Stomach smooth muscle (tissue), 2 donors: ENCODE measurements around the gene MLXIPL.
A peak's percentile ranks its signal among the peaks of the same experiment; 100 is the strongest.
"Not testable (repeated sequence)": the region's sequence is repeated elsewhere in the genome, so short reads cannot be mapped to it uniquely, and the experiment has no call there.

Source experiments
- H3K27ac ChIP-seq: one replicate; pipeline ENCODE4 v1.7.0; 2013; ENCODE audit warnings: mild to moderate bottlenecking, low read length, inconsistent platforms
- H3K27me3 ChIP-seq, 2 donors: one replicate each; pipeline ENCODE4 v1.7.0; 2013; ENCODE audit warnings: low read length in 2 of 2; ENCODE audit not compliant: insufficient read depth in 2 of 2, control insufficient read depth in 1 of 2
- H3K36me3 ChIP-seq, 2 donors: one replicate each; pipeline ENCODE4 v1.7.0; 2013; ENCODE audit warnings: low read length in 2 of 2; ENCODE audit not compliant: control insufficient read depth in 2 of 2, insufficient read depth in 2 of 2
- H3K4me1 ChIP-seq: one replicate; pipeline ENCODE4 v1.7.0; 2013; ENCODE audit warnings: low read length; ENCODE audit not compliant: control insufficient read depth, insufficient read depth
- H3K4me3 ChIP-seq, 2 donors: one replicate each; pipeline ENCODE4 v1.7.0; 2013; ENCODE audit warnings: low read length in 2 of 2
- H3K9ac ChIP-seq, 2 donors: one replicate each; pipeline ENCODE4 v1.7.0; 2013; ENCODE audit warnings: low read length in 2 of 2, mild to moderate bottlenecking in 1 of 2
- H3K9me3 ChIP-seq, 2 donors: one replicate each; pipeline ENCODE4 v1.7.0; 2013; ENCODE audit warnings: low read length in 2 of 2; ENCODE audit not compliant: control insufficient read depth in 2 of 2
- donor health status: healthy.
- donor health status: Pancreatic carcinoma.

MLXIPL gene

DNA sequence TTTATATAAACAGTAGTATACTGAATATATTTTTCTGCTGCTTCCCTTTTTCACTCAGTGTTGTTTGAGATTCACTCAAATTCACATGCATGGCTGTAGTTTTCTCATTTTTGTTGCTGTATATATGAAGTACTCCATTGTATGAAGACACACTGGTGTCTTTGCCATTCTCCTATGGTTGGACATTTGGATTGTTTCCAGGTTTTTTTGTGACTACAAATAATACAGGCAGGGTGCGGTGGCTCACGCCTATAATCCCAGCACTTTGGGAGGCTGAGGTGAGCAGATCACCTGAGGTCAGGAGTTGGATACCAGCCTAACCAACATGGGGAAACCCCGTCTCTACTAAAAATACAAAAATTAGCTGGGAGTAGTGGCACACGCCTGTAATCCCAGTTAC is 36.3 kb upstream of the MLXIPL start:
- H3K9me3 ChIP-seq, H3K27ac ChIP-seq, H3K9ac ChIP-seq, H3K4me3 ChIP-seq, H3K27me3 ChIP-seq, H3K4me1 ChIP-seq, H3K36me3 ChIP-seq: not testable (repeated sequence)

DNA sequence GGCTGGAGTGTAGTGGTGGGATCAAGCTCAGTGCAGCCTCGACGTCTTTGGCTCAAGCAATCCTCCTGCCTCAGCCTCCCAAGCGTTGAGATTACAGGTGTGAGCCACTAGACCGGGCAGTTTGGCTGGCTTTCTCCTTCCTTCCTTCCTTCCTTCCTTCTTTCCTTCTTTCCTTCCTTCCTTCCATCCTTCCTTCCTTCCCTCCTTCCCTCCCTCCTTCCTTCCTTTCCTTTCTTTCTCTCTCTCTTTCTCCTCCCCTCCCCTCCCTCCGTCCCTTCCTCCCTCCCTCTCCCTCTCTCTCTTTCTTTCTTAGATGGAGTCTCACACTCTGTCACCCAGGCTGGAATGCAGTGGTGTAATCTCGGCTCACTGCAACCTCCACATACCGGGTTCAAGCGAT is 35.7 kb upstream of the MLXIPL start:
- H3K27ac ChIP-seq = no peak overlapping the region
- no peaks in the 10 kb centered on the region for H3K36me3 ChIP-seq
- no peaks in the 10 kb centered on the region for H3K4me1 ChIP-seq
- peaks cover 0 to 2% of the 10 kb centered on the region in 2 donors for H3K27me3 ChIP-seq
- no peak overlapping the region for H3K4me3 ChIP-seq
- H3K9me3 ChIP-seq = no peaks in the 10 kb centered on the region
- no peak overlapping the region for H3K9ac ChIP-seq

DNA sequence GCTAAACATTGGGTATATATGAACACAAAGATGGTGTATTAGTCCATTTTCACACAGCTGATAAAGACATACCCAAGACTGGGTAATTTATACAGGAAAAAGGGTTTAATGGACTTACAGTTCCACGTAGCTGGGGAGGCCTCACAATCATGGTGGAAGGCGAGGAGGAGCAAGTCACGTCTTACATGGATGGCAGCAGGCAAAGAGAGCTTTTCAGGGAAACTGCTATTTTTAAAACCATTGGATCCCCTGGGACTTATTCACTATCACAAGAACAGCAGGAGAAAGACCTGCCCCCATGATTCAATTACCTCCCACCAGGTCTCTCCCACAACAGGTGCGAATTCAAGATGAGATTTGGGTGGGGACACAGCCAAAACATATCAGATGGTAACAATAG is 31.0 kb upstream of the MLXIPL start:
- not testable (repeated sequence) for H3K27me3 ChIP-seq, H3K4me3 ChIP-seq, H3K4me1 ChIP-seq, H3K9me3 ChIP-seq, H3K9ac ChIP-seq, H3K36me3 ChIP-seq, H3K27ac ChIP-seq

DNA sequence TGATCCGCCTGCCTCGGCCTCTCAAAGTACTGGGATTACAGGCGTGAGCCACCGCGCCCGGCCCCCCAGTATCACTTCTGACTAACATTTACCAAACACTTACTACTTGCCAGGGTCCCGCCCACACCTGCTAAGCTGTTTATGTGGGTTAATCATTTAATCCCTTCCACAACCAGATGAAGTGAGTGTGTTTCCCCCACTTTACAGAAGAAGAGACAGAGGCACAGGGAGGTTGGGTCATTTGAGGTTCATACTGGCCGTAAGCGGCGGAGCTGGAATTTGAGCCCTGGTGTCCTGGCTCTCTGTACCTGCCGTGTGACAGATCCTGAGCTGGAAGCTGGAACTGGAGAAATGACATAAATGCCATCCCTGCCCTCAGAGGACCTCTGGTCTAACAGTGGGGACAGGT is 28.2 kb upstream of the MLXIPL start:
- H3K27me3 ChIP-seq = peaks cover 8 to 19% of the 10 kb centered on the region in 2 donors

DNA sequence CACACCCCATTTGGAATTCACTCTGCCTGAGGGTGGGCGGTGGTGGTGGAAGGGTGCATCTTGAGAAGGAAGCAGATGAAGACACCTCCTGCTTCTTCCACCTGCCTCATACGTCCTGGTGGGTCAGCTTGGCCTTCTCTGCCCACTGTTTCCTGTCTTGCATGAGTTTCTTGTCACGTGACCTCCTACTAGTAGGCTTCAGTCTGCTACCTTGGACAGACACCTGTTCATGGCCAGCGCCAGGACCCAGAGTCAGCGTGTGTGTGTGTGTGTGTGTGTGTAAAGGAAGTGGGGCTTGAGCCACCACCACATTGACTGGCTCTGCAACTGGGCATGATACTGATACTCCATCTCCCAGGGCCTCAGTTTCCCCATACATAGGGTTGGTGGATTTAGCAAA is 26.2 kb upstream of the MLXIPL start:
- no peaks in the 10 kb centered on the region for H3K9me3 ChIP-seq
- H3K27ac ChIP-seq = no peak overlapping the region
- peaks cover 24 to 29% of the 10 kb centered on the region in 2 donors for H3K27me3 ChIP-seq
- H3K36me3 ChIP-seq = no peaks in the 10 kb centered on the region
- H3K9ac ChIP-seq = no peak overlapping the region
- H3K4me3 ChIP-seq = no peak overlapping the region
- peaks cover 8% of the 10 kb centered on the region for H3K4me1 ChIP-seq

More for the DNA sequence above, 28.2 kb upstream of the MLXIPL start:
- H3K4me1 ChIP-seq = peaks cover 6% of the 10 kb centered on the region
- H3K27ac ChIP-seq = no peak overlapping the region
- no peak overlapping the region for H3K4me3 ChIP-seq
- no peak overlapping the region for H3K9ac ChIP-seq
- H3K36me3 ChIP-seq = no peaks in the 10 kb centered on the region
- no peaks in the 10 kb centered on the region for H3K9me3 ChIP-seq

DNA sequence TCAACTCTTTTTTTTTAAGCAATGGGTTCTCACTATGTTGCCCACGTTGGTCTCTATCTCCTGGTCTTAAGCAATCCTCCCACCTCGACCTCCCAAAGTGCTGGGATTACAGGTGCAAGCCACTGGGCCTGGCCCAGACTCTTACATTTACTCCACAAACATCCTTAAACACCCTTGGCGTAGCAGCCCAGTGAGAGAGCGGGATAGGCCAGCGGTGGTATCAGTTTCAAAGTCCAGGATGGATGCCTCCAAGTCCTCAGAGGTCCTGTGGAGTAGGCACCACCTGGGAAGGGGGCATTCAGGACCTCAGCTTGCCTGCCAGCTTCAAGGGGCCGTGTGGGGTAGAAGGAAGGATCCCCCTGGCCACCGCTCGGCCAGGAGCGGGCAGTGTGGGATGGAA is 25.3 kb upstream of the MLXIPL start:
- H3K27me3 ChIP-seq = peaks cover 28 to 29% of the 10 kb centered on the region in 2 donors
- no peak overlapping the region for H3K27ac ChIP-seq
- H3K36me3 ChIP-seq = no peaks in the 10 kb centered on the region
- H3K9ac ChIP-seq = no peak overlapping the region
- H3K9me3 ChIP-seq = no peaks in the 10 kb centered on the region
- peaks cover 8% of the 10 kb centered on the region for H3K4me1 ChIP-seq
- H3K4me3 ChIP-seq = no peak overlapping the region

DNA sequence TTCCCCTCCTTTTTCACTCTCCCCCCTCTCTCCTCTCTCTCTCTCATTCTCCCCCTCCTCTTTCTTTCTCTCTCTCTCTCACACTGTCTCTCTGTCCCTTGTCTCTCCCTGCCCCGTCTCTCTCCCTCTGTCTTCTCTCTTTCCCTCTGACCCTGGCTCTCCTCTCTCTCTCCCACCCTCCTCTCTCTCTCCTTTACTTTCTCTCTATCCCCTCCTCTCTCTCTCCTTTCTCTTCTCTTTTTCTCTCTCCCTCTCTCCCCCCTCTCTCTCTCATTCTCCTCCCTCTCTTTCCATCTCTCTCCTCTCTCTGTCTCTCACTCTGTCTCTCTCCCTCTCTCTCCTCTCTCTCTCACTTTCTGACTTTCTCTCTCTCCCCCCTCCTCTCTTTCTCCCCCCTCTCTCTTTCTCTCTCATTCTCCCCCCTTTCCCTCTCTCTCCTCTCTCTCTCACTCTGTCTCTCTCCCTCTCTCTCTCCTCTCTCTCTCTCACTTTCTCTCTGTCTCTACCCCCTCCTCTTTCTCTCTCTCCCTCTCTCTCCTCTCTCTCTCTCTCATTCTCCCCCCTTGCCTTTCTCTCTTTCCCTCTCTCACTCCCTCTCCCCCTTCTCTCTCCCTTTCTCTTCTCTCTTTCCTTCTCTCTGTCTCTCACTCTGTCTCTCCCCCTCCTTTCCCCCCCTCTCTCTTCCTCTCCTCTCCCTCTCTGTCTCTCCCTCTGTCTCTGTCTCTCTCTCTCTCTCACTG is 24.4 kb upstream of the MLXIPL start:
- Histone ChIP-seq H3K9me3 (no peaks in the 10 kb centered on the region), H3K27ac (no peak overlapping the region), H3K27me3 (peaks cover 29 to 30% of the 10 kb centered on the region in 2 donors), H3K4me1 (peaks cover 8% of the 10 kb centered on the region), H3K36me3 (no peaks in the 10 kb centered on the region), H3K4me3 (no peak overlapping the region), H3K9ac (no peak overlapping the region)

DNA sequence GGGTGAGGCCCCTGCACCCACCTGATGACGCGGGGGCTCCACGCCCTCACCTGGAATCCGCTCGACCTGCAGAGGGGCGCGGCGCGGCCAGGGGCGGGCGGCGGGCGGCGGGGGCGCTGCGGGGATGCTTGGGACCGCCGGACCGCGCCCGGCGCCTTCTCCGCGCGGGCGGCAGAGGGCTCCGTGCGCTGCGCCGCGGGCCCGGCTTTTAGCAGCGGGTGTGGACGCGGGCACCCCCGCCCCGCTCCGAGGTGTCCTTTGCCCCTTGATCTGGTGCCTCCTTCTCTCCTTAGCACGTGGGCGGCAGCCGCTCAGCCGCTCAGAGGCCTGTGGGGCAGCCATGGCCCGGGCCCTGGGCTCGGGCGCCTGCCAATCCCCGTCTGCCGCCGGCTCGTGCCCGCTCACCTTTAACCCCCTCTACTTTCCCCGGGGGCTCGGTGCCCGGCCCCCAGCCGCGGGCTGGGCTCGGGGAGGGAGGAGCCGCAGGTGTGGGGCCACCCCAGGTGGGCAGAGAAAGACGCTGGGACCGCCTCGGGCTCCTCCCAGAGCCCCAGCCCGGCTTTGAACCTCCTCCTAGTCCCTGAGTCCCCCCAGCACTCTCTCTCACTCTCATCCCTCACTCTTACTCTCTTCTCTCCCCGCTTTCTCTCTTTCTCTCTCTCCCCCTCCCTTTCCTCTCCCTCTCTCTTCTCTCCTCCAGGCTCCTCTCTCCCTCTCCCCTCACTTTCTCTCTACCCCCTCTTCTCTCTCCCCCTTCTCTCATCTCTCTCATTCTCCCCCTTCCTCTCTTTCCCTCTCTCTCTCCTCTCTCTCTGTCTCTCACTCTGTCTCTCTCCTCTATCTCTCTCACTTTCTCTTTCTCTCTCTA is 23.6 kb upstream of the MLXIPL start:
- Histone ChIP-seq H3K9ac (no peak overlapping the region), H3K27ac (no peak overlapping the region), H3K36me3 (no peaks in the 10 kb centered on the region), H3K9me3 (no peaks in the 10 kb centered on the region), H3K27me3 (peaks cover 29 to 32% of the 10 kb centered on the region in 2 donors), H3K4me1 (peaks cover 8% of the 10 kb centered on the region), H3K4me3 (peak overlapping the region in 1 of 2 donors; percentile 63)

DNA sequence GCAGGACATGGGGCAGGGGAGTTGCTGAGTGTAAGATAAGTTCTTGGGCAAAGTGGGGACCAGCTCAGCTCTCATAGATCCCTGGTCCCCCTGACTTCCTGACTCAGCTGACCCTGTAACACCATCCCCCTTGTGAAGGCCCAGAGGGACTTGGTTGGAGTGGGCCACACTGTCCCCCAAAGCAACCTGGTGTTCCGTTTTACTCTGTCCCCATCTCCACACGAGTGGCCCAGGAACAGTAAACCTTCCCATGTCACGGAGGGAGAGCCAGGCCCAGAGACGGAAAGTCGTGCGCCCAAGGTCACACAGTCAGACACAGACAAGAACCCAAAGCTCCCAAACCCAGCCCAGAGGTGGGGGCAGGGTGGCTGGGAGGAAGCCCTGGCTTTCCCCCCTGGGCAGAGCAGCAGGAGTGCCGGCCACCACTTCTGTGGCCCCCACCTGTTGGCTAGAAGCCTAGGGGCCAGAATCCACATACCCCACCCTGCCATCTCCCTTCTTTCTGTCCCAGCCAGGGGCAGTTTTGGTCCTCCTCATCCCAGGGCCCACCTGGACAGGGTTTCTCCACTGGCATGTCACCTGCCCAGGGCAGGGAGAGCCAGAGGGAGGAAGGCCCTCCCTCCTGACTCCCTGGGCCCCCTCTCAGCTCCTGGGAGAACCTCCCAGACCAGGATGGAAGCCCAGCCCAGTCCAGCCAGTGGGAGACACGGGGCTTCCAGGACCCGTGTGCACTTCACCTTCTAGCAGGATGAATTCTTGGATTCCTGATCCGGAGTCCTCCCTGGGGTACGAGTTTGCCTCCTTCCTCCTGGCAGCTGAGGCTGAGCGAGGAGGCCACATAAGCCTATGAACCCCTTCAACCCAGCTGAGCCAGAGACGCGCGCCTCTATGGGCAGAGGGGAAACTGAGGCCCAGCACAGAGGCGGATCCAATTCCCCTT is 22.7 kb upstream of the MLXIPL start:
- Histone ChIP-seq H3K4me3 (peak overlapping the region in 1 of 2 donors; percentile 63), H3K9me3 (no peaks in the 10 kb centered on the region), H3K27me3 (peaks cover 26 to 28% of the 10 kb centered on the region in 2 donors), H3K4me1 (peaks cover 8% of the 10 kb centered on the region), H3K9ac (no peak overlapping the region), H3K36me3 (no peaks in the 10 kb centered on the region), H3K27ac (no peak overlapping the region)

DNA sequence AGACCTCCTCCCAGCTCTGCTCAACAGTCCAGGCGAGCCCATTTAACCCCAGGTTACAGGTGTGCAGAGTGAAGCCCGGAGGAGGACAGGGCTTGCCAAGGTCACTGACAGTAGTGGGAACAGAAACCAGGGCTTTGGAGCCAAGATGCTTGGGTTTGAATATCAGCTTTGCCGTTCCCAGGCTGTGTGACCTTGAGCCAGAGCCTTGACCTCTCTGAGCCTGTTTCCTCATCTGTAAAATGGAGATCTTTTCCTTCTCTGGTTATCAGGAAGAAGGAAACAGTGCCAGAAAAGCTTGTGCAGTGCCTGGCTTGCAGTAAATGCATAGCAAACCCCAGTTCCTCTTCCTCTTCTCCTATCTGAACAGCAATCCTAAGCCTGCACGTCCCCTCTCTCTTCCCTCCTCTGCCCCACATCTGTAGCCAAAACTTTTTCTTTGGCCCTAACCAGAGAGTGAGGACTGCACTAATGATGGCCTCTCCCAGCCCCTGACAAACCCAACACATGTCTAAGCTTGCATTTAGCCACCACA is 21.4 kb upstream of the MLXIPL start:
- Histone ChIP-seq H3K4me1 (peaks cover 8% of the 10 kb centered on the region), H3K27me3 (peaks cover 21 to 28% of the 10 kb centered on the region in 2 donors), H3K9me3 (peaks cover 0 to 7% of the 10 kb centered on the region in 2 donors)

More for the DNA sequence above, 21.4 kb upstream of the MLXIPL start:
- H3K4me3 ChIP-seq = no peak overlapping the region
- H3K27ac ChIP-seq = no peak overlapping the region
- H3K36me3 ChIP-seq = no peaks in the 10 kb centered on the region
- no peak overlapping the region for H3K9ac ChIP-seq
